Tibial nerve (tissue), 4 donors: ENCODE data around the gene GPR158.

Source experiments
- CTCF ChIP-seq, 5 experiments: fragments of 200-600 bp in 3 of 5; fragments of 450-650 bp in 2 of 5; sonication (generic) in 3 of 5; IDR thresholded peaks; one replicate each; pipeline ENCODE4 v1.5.1; 2016 to 2019; ENCODE audit warnings: antibody characterized with exemption in 5 of 5, mild to moderate bottlenecking in 3 of 5, moderate library complexity in 2 of 5
- EP300 ChIP-seq, 2 donors: sonication (generic); formaldehyde crosslinking; IDR thresholded peaks; one replicate each; pipeline ENCODE4 v1.6.1; 2017; ENCODE audit warnings: antibody characterized with exemption in 2 of 2, mild to moderate bottlenecking in 1 of 2
- POLR2A ChIP-seq, 2 donors: fragments of 450-650 bp; IDR thresholded peaks; one replicate each; pipeline ENCODE4 v1.6.1; 2017; ENCODE audit warnings: antibody characterized with exemption in 2 of 2, mild to moderate bottlenecking in 2 of 2, moderate library complexity in 2 of 2

- TF ChIP-seq POLR2A (IDR thresholded peaks at IDR 0.05), result no peak
- TF ChIP-seq CTCF (IDR thresholded peaks at IDR 0.05), result no peak
- no peak for TF ChIP-seq EP300 (IDR thresholded peaks at IDR 0.05)
These were observed 377.6 kb downstream of the GPR158 start for GRCh38 chr10:25552283-25552919.
